AG09319 (cell line): Measurements from ENCODE around the gene JAG2.

Experiments used
- DNase-seq: peaks from one replicate; pipeline ENCODE4 v3.0.0-alpha.2; 2010; ENCODE audit warnings: low read depth; ENCODE audit errors: extremely low read depth
- TF ChIP-seq, protein P1 (sequence below): IDR thresholded peaks from 2 replicates; pipeline ENCODE4 v1.5.1; 2011; ENCODE audit warnings: low read depth, mild to moderate bottlenecking, inconsistent platforms, low read length, moderate library complexity

The JAG2 gene

GRCh38 chr14:105173901-105174894, 5.6 kb upstream of the JAG2 start:
- DNase-seq, result no peak
- TF ChIP-seq, protein P1, sequence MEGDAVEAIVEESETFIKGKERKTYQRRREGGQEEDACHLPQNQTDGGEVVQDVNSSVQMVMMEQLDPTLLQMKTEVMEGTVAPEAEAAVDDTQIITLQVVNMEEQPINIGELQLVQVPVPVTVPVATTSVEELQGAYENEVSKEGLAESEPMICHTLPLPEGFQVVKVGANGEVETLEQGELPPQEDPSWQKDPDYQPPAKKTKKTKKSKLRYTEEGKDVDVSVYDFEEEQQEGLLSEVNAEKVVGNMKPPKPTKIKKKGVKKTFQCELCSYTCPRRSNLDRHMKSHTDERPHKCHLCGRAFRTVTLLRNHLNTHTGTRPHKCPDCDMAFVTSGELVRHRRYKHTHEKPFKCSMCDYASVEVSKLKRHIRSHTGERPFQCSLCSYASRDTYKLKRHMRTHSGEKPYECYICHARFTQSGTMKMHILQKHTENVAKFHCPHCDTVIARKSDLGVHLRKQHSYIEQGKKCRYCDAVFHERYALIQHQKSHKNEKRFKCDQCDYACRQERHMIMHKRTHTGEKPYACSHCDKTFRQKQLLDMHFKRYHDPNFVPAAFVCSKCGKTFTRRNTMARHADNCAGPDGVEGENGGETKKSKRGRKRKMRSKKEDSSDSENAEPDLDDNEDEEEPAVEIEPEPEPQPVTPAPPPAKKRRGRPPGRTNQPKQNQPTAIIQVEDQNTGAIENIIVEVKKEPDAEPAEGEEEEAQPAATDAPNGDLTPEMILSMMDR, result no peak

GRCh38 chr14:105173145-105173544, 4.6 kb upstream of the JAG2 start:
- DNase-seq, result no peak

GRCh38 chr14:105172476-105172875, 3.9 kb upstream of the JAG2 start:
- TF ChIP-seq, protein P1, result no peak
- no peak for DNase-seq

More at GRCh38 chr14:105173145-105173544, 4.6 kb upstream of the JAG2 start:
- TF ChIP-seq, protein P1, result no peak

- TF ChIP-seq, protein P1, result no peak
- DNase-seq, result no peak
Measured at GRCh38 chr14:105171004-105171673, 2.6 kb upstream of the JAG2 start.

- TF ChIP-seq, protein P1, result no peak
Measured at GRCh38 chr14:105169776-105170655, 1.4 kb upstream of the JAG2 start.

DNA sequence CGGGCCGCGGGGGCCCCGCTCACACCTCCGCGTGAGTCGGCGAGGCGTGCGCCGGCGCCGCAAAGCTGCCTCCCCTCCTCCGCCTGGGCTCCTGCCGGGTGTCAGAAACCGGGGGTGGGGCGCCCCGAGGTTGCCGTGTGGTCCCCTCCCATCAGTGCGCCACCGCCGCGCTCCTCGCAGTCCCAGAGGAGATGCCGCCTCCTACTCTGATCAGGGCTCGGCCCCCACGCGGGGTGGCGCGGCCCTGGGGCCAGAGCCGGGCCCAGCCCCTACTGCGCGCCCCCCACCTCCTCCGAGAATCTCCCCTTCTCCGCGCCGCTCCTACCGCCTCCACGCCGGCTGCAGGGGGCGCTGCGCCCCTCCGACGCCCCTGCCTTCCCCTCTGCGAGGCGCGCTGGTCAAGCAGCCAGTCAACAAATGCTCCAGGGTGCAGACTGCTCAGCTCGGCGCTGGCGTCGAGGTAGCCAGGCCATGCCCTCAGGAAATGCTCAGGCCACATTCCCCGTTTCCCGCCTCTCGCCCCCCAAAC, 467 bp upstream of the JAG2 start:
- no peak for DNase-seq
- TF ChIP-seq, protein P1, result peak; percentile 26

More at GRCh38 chr14:105169776-105170655, 1.4 kb upstream of the JAG2 start:
- no peak for DNase-seq
